Measurements from ENCODE around the gene MRPS5.

Gene MRPS5

GRCh38 chr2:95054016-95054415, 67.6 kb downstream of the MRPS5 start:
- H3K27ac ChIP-seq = no peak overlapping the region
- no peak overlapping the region for H2AFZ ChIP-seq
- no peak for TF ChIP-seq CTCF (IDR thresholded peaks at IDR 0.05)
- no peaks in the 10 kb centered on the region for H3K9me3 ChIP-seq (ENCODE audit: control insufficient read depth, low read length)
- no peak overlapping the region for H3K9ac ChIP-seq
- H3K4me3 ChIP-seq (ENCODE audit: low read depth, low read length) = no peak overlapping the region
- H3K4me1 ChIP-seq = peaks cover 4% of the 10 kb centered on the region
- H3K27me3 ChIP-seq (ENCODE audit: control insufficient read depth, insufficient read depth, low read length) = no peaks in the 10 kb centered on the region
- H3K36me3 ChIP-seq (ENCODE audit: control insufficient read depth, insufficient read depth, low read length) = no peaks in the 10 kb centered on the region
- no peak overlapping the region for H3K4me2 ChIP-seq (ENCODE audit: low read length)
- H3K79me2 ChIP-seq = no peaks in the 10 kb centered on the region

DNA sequence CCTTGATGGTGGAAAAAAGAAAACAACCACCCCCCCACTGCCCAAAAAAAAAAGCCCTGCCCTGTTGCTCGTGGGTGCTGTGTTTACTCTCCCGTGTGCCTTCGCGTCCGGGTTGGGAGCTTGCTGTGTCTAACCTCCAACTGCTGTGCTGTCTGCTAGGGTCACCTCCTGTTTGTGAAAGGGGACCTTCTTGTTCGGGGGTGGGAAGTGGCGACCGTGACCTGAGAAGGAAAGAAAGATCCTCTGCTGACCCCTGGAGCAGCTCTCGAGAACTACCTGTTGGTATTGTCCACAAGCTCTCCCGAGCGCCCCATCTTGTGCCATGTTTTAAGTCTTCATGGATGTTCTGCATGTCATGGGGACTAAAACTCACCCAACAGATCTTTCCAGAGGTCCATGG, 68.1 kb downstream of the MRPS5 start:
- Histone ChIP-seq H3K27ac (no peak overlapping the region), H3K4me3 (ENCODE audit: low read depth, low read length) (no peak overlapping the region), H3K36me3 (ENCODE audit: control insufficient read depth, insufficient read depth, low read length) (no peaks in the 10 kb centered on the region), H3K9ac (no peak overlapping the region), H3K4me1 (peaks cover 4% of the 10 kb centered on the region), H2AFZ (no peak overlapping the region), H3K9me3 (ENCODE audit: control insufficient read depth, low read length) (no peaks in the 10 kb centered on the region), H3K79me2 (no peaks in the 10 kb centered on the region), H3K27me3 (ENCODE audit: control insufficient read depth, insufficient read depth, low read length) (no peaks in the 10 kb centered on the region), H3K4me2 (ENCODE audit: low read length) (no peak overlapping the region)
- TF ChIP-seq CTCF (IDR thresholded peaks at IDR 0.05) = no peak

DNA sequence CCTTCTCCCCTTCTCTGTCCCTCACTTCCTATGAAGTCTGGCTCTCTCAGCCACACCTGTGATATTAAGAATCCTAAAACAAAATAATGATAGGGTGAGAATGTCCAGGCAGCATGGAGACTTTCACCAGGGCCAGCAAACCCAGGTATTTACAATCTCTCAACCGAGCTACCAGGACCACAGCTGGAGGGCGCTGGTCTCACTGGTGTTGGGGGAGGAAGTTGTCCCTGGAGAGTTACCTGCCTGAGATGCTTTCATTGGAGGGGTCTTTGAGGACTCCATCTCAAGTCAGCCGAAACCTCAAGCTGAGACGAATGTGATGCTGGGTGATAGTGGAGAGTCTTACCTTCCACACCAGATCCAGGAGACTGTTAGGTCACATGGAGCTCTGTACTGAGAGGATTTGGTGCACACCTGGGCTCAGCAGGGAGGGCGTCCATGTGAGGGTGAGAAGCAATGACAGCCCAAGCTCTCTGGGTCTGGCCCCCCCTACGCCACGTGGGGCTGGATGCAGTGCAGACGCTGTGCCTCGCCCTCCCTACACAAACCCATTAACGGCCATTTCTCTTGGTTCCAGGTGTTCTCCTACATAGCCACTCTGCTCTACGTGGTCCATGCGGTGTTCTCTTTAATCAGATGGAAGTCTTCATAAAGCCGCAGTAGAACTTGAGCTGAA, 68.7 kb downstream of the MRPS5 start:
- Histone ChIP-seq H3K27ac (no peak overlapping the region), H3K79me2 (no peaks in the 10 kb centered on the region), H2AFZ (no peak overlapping the region), H3K4me1 (peaks cover 4% of the 10 kb centered on the region), H3K9me3 (ENCODE audit: control insufficient read depth, low read length) (no peaks in the 10 kb centered on the region), H3K9ac (no peak overlapping the region), H3K27me3 (ENCODE audit: control insufficient read depth, insufficient read depth, low read length) (no peaks in the 10 kb centered on the region), H3K4me3 (ENCODE audit: low read depth, low read length) (no peak overlapping the region), H3K4me2 (ENCODE audit: low read length) (no peak overlapping the region), H3K36me3 (ENCODE audit: control insufficient read depth, insufficient read depth, low read length) (no peaks in the 10 kb centered on the region)
- TF ChIP-seq CTCF (IDR thresholded peaks at IDR 0.05) = no peak

DNA sequence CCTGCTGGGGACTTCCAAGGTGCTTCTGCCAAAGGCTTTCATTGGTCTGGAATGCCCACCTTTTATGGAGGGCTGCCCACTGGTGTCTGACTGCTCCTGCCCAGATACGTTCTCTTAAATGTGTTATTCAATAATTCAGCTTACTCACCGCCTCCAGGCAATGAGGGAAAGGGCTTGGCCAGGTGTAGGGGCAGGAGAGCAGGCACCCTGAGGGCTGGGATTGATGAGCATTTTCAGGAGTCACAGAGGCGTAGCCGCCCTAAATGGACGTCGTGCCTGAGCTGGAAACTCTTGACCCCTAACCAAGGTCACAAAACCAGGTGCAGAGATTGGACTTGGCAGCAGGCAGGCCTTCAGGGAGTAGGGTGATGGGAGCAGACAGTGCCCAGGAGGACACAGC, 69.3 kb downstream of the MRPS5 start:
- no peak for TF ChIP-seq CTCF (IDR thresholded peaks at IDR 0.05)

GRCh38 chr2:95051626-95052025, 70.0 kb downstream of the MRPS5 start:
- Histone ChIP-seq H3K4me2 (ENCODE audit: low read length) (no peak overlapping the region), H3K9me3 (ENCODE audit: control insufficient read depth, low read length) (no peaks in the 10 kb centered on the region), H2AFZ (no peak overlapping the region), H3K27me3 (ENCODE audit: control insufficient read depth, insufficient read depth, low read length) (no peaks in the 10 kb centered on the region), H3K9ac (no peak overlapping the region), H3K4me1 (peaks cover 4% of the 10 kb centered on the region), H3K36me3 (ENCODE audit: control insufficient read depth, insufficient read depth, low read length) (no peaks in the 10 kb centered on the region), H3K79me2 (no peaks in the 10 kb centered on the region), H3K27ac (no peak overlapping the region), H3K4me3 (ENCODE audit: low read depth, low read length) (no peak overlapping the region)
- TF ChIP-seq CTCF (IDR thresholded peaks at IDR 0.05) = no peak

More for the DNA sequence above, 69.3 kb downstream of the MRPS5 start:
- no peaks in the 10 kb centered on the region for H3K27me3 ChIP-seq (ENCODE audit: control insufficient read depth, insufficient read depth, low read length)
- H3K36me3 ChIP-seq (ENCODE audit: control insufficient read depth, insufficient read depth, low read length) = no peaks in the 10 kb centered on the region
- no peak overlapping the region for H2AFZ ChIP-seq
- H3K4me1 ChIP-seq = peaks cover 4% of the 10 kb centered on the region
- H3K4me2 ChIP-seq (ENCODE audit: low read length) = no peak overlapping the region
- H3K9ac ChIP-seq = no peak overlapping the region
- no peaks in the 10 kb centered on the region for H3K79me2 ChIP-seq
- H3K4me3 ChIP-seq (ENCODE audit: low read depth, low read length) = no peak overlapping the region
- H3K9me3 ChIP-seq (ENCODE audit: control insufficient read depth, low read length) = no peaks in the 10 kb centered on the region
- no peak overlapping the region for H3K27ac ChIP-seq

Measured in parathyroid adenoma (tissue), 2 donors.